GM12873 (cell line): Measurements from ENCODE around the gene SLC4A7.

ENCODE experiments used
- CTCF ChIP-seq: IDR thresholded peaks from 2 replicates; pipeline ENCODE4 v1.5.1; 2012; ENCODE audit warnings: low read depth, mild to moderate bottlenecking, moderate library complexity, low read length, control low read depth; ENCODE audit not compliant: insufficient read depth; ENCODE audit errors: missing control alignments

SLC4A7 gene

DNA sequence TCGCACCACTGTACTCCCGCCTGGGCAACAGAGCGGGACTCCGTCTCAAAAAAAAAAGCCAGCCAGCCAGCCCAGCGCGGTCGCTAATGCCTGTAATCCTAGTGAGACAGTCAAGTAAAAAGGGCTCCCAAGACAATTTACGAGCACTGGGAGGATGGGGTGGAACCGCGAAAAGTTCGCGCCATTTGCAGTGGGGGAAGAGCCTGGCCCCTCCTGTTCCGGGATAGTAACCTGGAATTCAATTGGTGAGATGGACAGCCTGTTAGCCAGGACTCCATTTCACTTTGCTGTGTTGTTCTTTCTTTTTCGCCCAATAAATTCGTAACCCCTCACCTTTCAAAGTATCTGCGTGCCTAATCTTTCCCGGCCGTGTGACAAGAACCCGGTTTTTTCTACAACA is 19.5 kb downstream of the SLC4A7 start:
- TF ChIP-seq CTCF = no peak

GRCh38 chr3:27462228-27462627 is 22.0 kb downstream of the SLC4A7 start:
- TF ChIP-seq CTCF = no peak

DNA sequence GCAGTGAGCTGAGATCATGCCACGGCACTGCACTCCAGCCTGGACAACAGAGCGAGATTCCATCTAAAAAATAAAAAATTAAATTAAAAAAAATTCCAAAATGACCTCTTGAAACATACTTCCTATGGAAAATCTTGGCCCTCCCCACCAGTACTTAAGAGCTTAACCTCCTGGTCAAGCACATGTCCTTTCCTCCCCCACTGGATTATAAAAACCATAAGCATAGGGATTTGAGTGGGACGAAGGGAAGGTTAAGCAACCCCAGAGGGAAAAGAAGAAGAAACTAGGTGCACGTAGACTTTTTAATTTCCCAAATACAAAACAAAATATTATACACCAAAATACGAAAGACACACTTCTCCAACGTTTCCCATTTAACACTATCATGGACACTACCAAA is 25.3 kb downstream of the SLC4A7 start:
- no peak for TF ChIP-seq CTCF

- TF ChIP-seq CTCF = no peak
These were observed 27.6 kb downstream of the SLC4A7 start for GRCh38 chr3:27456554-27456953.

GRCh38 chr3:27454914-27455313 is 29.3 kb downstream of the SLC4A7 start:
- no peak for TF ChIP-seq CTCF

- no peak for TF ChIP-seq CTCF
These were observed 29.7 kb downstream of the SLC4A7 start for GRCh38 chr3:27454461-27454860.

GRCh38 chr3:27452368-27453090 is 31.7 kb downstream of the SLC4A7 start:
- TF ChIP-seq CTCF = no peak

DNA sequence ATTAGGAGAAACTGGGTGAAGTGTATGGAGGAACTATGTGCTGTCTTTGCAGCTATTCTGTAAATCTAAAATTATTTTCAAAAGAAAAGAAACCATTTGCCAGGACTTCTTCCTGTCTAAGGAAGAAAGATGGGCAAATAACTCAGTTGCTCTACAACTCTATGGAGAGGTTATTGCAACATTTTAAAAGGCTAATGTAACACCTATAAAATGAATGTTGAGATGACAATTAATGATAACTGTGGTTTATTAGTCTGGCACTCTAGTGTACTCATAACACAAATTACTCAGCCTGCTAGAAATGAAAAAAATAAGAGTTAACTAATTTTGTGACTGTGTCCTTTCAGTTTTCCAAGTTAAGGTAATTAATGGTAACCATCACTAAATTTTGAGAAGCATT is 32.3 kb downstream of the SLC4A7 start:
- TF ChIP-seq CTCF = no peak
